ENCODE data around the gene TBX1.

Gene TBX1

GRCh38 chr22:19760951-19761724, 560 bp downstream of the TBX1 start:
- no peak for DNase-seq (ENCODE audit: low read depth)
- H3K4me3 ChIP-seq (ENCODE audit: low read depth, low read length): peak overlapping the region; percentile 46

DNA sequence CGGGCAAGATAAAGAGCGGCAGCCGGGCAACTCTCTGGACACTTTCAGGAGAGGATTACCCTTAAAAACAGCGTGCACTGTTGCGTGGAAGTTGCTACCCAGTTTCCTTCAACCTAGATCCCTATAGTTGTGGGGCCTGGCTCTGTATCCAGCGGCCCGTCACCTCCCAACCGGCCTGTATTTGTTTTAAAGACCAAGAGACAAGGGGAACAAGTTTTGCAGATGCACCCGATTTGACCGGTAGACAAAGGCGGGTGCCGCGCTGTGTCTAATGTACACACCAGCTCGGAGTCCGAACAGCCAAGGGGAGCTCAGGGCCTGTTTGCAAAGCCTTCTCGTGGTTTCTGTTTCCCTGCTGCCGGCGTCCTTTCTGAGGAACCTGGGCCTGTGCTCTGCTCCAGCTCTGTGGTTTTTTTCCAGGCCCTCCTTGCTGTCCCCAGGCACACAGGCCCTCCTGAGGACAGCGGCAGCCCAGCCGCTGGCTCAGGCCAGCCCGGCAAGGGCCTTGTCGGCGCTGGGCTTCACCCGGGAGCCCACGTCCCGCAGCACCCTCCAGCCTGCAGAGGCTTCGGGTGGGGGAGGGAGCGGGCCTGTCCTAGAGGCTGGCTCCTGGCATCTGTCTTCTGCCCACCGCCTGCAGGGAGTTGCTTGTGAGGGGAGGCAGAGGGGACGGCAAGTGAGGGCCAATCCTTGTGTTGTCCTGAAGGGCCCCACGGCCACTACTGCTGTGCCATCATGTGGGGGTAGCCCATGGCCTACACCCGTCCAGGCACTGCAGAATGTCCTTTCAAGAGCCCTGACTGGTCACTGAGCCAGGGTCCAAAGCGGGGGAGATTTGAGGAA, 1.4 kb downstream of the TBX1 start:
- no peak for DNase-seq (ENCODE audit: low read depth)
- peak overlapping the region; percentile 46 for H3K4me3 ChIP-seq (ENCODE audit: low read depth, low read length)

- no peak for DNase-seq (ENCODE audit: low read depth)
- H3K4me3 ChIP-seq (ENCODE audit: low read depth, low read length): peak overlapping the region; percentile 46
Observed at GRCh38 chr22:19762568-19763457, 2.2 kb downstream of the TBX1 start.

DNA sequence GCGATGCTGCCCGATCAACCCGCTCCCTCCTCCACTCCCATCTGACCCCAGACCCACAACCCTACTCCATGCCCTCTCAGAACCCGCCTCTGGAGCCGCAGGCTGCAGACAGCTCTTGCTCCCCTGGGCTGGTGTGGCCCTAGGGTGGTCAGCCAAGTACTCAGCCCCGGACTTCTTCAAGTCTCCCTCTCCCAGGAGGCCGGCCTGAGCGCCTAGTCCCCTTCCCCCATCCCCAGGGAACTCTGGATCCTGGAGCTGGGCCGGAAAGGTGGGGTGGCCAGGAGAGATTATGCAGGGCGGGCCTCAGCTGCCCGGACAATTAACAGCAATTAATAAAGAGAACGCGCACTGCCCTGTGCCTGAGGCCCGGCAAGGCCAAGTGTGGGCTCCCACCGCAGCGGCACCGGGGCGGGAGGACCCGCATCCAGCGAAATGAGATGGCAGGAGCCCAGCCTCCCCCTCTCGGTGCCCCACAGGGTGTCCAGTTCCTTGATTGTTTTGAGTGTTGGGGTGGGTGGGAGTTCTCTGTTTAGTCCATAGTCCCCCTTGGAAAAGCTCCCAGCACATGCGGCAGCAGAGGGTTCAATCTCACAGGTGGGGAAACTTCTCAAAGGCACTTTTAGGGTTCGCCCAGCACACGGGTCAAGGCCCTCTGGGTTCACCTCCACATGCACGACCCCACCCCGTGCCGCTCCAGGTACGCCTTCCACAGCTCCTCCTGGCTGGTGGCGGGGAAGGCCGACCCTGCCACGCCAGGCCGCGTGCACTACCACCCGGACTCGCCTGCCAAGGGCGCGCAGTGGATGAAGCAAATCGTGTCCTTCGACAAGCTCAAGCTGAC, 3.1 kb downstream of the TBX1 start:
- H3K4me3 ChIP-seq (ENCODE audit: low read depth, low read length): peak overlapping the region; percentile 46
- no peak for DNase-seq (ENCODE audit: low read depth)

- no peak overlapping the region for H3K4me3 ChIP-seq (ENCODE audit: low read depth, low read length)
- no peak for DNase-seq (ENCODE audit: low read depth)
Observed at GRCh38 chr22:19764299-19764593, 3.7 kb downstream of the TBX1 start.

DNA sequence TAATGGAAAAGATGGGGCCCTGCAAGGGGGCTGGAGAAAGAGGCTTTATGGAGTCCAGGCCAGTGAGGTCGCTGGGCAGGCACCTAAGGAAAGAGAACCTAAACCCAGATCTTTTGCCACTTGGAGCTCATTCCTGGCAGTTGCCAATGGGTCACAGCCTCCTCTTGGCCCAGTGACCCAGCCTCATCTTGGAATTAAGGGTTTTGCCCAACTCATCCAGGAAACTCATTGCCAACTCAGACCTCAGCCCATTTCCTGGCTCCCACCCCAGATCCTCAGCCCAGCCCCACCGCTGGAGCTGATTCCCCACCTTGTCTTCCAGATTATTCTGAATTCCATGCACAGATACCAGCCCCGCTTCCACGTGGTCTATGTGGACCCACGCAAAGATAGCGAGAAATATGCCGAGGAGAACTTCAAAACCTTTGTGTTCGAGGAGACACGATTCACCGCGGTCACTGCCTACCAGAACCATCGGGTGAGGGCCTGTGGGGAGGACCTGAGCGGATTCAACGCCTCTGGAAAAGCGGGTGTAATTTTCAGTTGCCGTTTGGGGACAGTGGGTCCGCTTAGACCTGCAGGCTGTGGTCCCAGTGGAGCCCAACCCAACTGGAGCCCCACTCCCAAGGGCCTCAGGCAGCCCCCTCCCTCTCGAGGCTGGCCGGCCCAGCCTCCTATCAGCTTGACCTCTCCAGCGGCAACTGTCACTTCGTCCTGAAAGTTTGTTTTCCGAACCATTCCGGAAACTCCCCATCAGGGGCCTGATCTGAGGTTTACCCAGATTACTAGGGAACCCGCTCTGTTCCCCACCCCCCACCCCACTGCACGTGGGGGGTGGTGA, 4.3 kb downstream of the TBX1 start:
- H3K4me3 ChIP-seq (ENCODE audit: low read depth, low read length): no peak overlapping the region
- DNase-seq (ENCODE audit: low read depth): no peak

DNA sequence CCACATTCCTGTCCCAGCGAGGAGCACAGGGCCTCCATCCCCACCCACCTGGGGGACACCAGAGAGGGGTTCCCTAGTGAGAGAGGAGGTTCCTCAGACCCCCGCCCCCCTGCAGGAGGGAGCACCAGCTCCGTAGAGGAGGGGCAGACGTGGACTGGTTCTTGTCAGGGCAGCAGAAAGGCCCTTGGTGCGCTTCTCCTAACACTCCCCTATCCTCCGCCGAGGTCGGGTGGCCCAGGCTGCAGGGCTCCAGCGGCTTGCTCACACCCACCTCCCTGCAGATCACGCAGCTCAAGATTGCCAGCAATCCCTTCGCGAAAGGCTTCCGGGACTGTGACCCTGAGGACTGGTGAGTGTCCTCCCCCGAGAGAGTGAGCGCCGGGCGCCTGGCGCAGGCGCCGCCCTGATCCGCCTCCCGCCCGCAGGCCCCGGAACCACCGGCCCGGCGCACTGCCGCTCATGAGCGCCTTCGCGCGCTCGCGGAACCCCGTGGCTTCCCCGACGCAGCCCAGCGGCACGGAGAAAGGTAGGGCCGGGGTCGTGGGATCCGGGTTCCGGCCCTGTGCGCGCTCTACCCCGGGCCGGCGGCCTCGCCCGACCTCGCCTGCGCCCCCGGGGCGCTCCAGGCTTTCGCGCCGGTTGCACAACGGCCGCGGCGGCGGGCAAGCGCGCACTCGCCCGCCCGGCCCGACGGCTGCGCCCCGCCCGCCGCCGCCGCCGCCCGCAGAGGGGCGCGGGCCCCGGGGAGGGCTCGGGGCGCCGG, 5.1 kb downstream of the TBX1 start:
- no peak for DNase-seq (ENCODE audit: low read depth)
- H3K4me3 ChIP-seq (ENCODE audit: low read depth, low read length): no peak overlapping the region

DNA sequence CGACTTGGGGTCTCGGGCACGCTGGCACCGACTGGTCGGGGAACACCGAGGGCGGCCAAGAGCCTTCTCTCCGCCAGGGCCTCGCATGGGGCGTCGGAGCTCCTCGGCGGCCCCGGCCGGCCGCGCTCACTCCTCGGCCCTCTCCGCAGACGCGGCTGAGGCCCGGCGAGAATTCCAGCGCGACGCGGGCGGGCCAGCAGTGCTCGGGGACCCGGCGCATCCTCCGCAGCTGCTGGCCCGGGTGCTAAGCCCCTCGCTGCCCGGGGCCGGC, 5.6 kb downstream of the TBX1 start:
- H3K4me3 ChIP-seq (ENCODE audit: low read depth, low read length): no peak overlapping the region
- DNase-seq (ENCODE audit: low read depth): no peak

DNA sequence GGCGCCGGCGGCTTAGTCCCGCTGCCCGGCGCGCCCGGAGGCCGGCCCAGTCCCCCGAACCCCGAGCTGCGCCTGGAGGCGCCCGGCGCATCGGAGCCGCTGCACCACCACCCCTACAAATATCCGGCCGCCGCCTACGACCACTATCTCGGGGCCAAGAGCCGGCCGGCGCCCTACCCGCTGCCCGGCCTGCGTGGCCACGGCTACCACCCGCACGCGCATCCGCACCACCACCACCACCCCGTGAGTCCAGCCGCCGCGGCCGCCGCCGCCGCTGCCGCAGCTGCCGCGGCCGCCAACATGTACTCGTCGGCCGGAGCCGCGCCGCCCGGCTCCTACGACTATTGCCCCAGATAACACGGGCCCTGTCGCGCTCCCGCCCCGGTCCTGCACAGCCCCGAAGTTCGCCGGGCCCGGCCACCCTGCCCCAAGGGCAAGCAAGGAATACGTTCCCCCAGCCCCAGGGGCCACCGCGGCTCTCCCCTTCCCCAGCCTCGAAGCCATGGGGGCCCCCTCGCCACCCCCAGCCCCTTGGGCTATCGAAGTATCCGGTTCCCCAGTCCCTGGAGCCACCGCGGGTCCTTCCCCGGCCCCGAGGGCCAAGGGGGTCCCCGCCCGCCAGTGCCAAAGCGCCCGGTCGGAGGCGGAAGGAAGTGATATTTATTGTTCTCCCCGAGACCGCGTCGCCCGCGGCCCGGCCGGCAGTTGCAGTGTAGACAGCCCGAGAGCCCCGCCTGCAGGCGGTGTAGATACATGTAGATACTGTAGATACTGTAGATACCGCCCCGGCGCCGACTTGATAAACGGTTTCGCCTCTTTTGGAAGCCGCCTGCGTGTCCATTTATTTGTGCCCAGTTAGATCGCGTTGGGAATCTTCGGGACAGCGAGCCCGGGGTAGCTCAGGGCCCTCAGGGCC, 6.2 kb downstream of the TBX1 start:
- no peak for DNase-seq (ENCODE audit: low read depth)

DNA sequence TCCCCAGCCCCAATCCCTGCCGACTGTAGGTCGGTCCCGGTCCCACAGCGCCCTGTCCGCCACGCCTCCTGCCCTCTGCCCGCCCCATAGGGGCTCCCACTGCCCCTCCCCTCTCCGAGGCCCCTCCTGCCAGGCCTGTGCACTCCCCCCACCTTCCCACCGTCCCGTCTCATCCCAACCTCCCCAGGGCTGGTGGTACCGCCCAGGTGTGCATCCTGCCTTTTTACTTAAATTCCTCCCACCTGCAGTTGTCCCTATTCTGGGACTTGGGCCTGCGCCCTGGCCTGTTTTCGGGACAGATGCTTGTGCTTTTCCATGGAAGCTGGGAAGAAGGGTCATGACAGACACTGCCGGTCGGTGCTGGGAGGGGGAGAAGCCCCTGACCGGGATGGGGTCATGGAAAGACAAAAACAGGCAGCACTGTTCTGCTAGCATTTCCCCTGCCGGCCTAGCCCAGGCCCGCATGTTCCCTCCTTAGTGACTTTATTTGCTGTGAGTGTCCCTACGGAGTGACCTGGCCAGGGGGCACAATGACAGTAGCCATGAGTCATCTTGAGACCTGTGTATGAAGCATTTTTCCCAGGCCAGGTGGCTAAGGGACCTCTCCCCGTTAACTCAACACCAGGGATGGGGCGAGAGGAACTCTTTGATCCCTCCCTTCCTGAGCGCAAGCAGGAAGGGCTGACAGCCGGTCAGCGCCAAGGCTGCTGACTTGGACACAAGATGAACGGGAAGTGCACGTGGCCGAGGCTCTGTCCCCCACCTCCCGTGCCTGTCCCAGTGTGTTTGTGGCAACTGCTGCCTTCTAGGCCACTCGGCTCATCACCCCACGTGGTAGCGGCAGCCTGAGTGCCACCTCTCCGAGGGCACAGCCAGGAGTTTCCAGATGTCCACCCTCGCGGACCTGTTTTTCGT, 7.1 kb downstream of the TBX1 start:
- H3K4me3 ChIP-seq (ENCODE audit: low read depth, low read length): no peak overlapping the region
- DNase-seq (ENCODE audit: low read depth): no peak

More for the DNA sequence above, 6.2 kb downstream of the TBX1 start:
- peak overlapping the region; percentile 17 for H3K4me3 ChIP-seq (ENCODE audit: low read depth, low read length)

DNA sequence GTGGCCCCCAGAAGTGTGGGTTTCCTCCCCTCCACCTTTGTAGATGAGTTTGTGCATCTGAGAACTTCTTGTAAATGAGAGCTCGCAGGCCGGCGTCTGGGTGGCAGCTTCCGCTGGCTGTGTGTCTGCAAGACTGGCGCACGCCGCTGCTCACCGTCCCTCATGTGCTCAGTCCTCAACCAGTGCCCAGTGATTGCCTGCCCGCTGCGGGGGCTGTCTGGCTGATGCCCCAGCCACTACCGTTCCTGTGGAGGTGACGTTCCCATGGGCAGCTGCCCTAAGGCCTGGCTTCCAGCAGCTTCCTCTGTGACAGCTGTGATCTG, 8.8 kb downstream of the TBX1 start:
- DNase-seq (ENCODE audit: low read depth): no peak
- no peak overlapping the region for H3K4me3 ChIP-seq (ENCODE audit: low read depth, low read length)

GRCh38 chr22:19770349-19771220, 10.0 kb downstream of the TBX1 start:
- H3K4me3 ChIP-seq (ENCODE audit: low read depth, low read length): no peak overlapping the region
- DNase-seq (ENCODE audit: low read depth): no peak

DNA sequence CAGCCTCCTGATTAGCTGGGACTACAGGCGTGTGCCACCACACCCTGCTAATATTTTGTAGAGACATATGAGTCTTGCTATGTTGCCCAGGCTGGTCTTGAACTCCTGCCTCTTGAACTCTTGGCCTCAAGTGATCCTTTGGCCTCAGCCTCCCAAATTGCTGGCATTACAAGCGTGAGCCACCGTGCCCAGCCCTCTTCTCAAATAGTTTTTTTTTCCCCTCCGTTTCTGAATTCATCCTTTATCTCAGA, 11.8 kb downstream of the TBX1 start:
- no peak overlapping the region for H3K4me3 ChIP-seq (ENCODE audit: low read depth, low read length)
- DNase-seq (ENCODE audit: low read depth): no peak

DNA sequence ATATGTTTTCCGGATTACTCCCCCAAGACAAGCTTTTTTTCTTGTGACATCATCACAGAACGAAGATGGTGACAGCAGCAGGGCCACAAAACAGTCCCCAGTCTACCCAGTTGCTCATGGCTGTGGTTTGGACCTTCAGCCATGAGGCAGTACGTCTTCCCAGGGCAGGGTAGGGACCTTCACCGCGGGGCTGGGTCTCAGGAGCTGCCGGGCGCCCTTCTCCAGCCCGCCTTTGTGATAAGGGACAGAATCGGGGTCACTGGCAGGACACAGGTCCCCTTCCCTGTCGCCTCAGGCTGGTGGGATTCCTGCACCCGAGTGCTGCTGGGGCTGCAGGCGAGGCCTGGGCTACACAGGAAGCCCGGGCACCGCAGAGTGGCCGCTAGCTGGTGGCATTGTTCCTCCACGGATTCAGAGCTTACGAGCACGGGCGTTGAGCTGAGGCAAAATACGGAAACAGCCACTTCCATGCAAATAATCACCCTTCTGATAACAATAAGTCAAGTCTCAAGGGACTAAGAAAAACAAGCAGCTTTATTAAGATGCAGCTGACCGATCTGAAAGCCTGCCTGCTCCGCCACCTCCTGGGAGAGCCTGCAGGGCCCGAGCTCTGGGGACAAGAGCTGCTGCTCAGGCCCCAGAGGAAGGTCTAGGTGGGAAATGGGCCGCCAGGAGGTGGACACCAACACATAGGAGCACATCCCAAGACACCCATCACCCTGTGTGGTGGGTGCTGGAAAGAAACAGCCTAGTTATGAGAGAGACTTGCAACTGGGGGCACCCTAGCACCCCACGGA, 12.3 kb downstream of the TBX1 start:
- no peak for DNase-seq (ENCODE audit: low read depth)
- no peak overlapping the region for H3K4me3 ChIP-seq (ENCODE audit: low read depth, low read length)
